Measurements from ENCODE around the gene PLIN1.
A peak's percentile ranks its signal among the peaks of the same experiment; 100 is the strongest.

The PLIN1 gene

GRCh38 chr15:89628806-89629715, 50.1 kb downstream of the PLIN1 start:
- H3K36me3 Mint-ChIP-seq, result peaks cover 11% of the 10 kb centered on the region
- H3K9me3 Mint-ChIP-seq, result no peaks in the 10 kb centered on the region
- H3K4me1 Mint-ChIP-seq, result peaks cover 5% of the 10 kb centered on the region
- peak; percentile 31 for ATAC-seq
- peak overlapping the region; percentile 51 for H3K27ac Mint-ChIP-seq
- H3K27me3 Mint-ChIP-seq, result no peaks in the 10 kb centered on the region
- no peak overlapping the region for H3K4me3 Mint-ChIP-seq

DNA sequence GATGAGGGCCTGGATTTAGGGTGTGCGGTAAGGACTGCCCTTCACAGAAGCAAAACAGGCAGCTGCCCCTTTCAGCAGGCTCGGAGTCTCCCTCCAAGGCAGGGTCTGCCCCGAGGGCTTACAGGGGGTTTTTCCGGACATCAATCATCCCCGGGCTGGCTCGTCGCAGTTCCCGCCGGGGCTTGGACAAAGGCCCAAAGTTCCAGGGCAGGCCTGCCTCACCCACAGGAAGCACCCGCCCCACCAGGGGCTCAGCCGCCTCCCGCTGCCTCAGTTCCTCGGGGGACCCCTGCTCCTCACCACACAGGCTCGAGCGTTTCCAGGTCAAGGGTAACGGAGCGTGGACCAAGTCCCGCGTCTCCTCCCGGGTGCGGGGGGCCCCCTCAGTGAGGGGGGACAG, 50.9 kb downstream of the PLIN1 start:
- H3K9me3 Mint-ChIP-seq, result no peaks in the 10 kb centered on the region
- peak overlapping the region; percentile 51 for H3K27ac Mint-ChIP-seq
- no peaks in the 10 kb centered on the region for H3K27me3 Mint-ChIP-seq
- no peak overlapping the region for H3K4me3 Mint-ChIP-seq
- no peak for ATAC-seq
- peaks cover 14% of the 10 kb centered on the region for H3K36me3 Mint-ChIP-seq
- H3K4me1 Mint-ChIP-seq, result peaks cover 5% of the 10 kb centered on the region

GRCh38 chr15:89627256-89627970, 51.8 kb downstream of the PLIN1 start:
- no peaks in the 10 kb centered on the region for H3K27me3 Mint-ChIP-seq
- no peak overlapping the region for H3K27ac Mint-ChIP-seq
- H3K4me1 Mint-ChIP-seq, result peaks cover 5% of the 10 kb centered on the region
- no peaks in the 10 kb centered on the region for H3K9me3 Mint-ChIP-seq
- ATAC-seq, result no peak
- no peak overlapping the region for H3K4me3 Mint-ChIP-seq
- H3K36me3 Mint-ChIP-seq, result peaks cover 14% of the 10 kb centered on the region

GRCh38 chr15:89625716-89626115, 53.5 kb downstream of the PLIN1 start:
- H3K9me3 Mint-ChIP-seq, result no peaks in the 10 kb centered on the region

GRCh38 chr15:89623165-89623564, 56.0 kb downstream of the PLIN1 start:
- Mint-ChIP-seq H3K27ac (no peak overlapping the region), H3K27me3 (no peaks in the 10 kb centered on the region), H3K4me3 (no peak overlapping the region), H3K36me3 (peaks cover 8% of the 10 kb centered on the region), H3K4me1 (no peaks in the 10 kb centered on the region), H3K9me3 (no peaks in the 10 kb centered on the region)
- ATAC-seq, result no peak

More at GRCh38 chr15:89625716-89626115, 53.5 kb downstream of the PLIN1 start:
- Mint-ChIP-seq H3K4me1 (peaks cover 5% of the 10 kb centered on the region), H3K27ac (no peak overlapping the region), H3K4me3 (no peak overlapping the region), H3K27me3 (no peaks in the 10 kb centered on the region), H3K36me3 (peaks cover 14% of the 10 kb centered on the region)
- no peak for ATAC-seq

DNA sequence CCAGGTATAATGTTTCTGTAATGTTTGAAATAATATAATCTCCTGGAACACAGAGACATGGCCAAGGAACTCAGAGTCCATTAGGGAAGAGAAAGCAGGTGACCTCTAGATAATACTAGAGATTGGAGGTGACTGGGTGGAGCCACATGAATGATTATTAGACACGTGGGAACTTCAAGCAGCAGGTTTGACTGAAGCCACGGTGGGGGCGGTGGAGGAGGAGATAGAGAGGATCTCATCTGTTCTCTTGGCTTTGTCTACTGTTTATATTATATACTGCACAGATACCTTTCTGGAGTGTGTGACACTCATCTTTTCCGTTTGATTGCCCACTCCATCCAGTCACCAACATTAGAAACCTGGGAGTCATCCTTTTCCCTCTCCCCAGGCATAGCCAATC, 57.6 kb downstream of the PLIN1 start:
- no peak for ATAC-seq
- Mint-ChIP-seq H3K9me3 (no peaks in the 10 kb centered on the region), H3K4me3 (no peak overlapping the region), H3K36me3 (peaks cover 8% of the 10 kb centered on the region), H3K27me3 (no peaks in the 10 kb centered on the region), H3K27ac (no peak overlapping the region), H3K4me1 (no peaks in the 10 kb centered on the region)

DNA sequence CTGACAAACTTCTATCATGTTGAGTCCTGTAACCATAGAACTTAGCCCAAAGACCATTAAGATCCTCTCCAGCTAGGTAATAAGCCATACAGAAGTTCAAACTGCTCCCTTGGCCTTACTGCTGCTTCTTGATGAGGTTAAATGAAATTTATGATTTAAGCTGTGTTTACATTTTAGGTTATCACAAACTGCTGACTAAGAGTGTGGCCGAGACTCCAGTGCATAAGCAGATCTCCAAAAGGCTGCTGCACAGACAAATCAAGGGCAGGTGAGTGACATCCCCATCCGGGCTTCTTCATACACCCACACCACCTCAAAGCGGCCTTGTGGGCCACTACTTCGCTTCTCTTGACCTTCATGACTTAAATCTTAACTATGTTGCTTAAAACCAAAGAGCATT, 62.9 kb downstream of the PLIN1 start:
- H3K27me3 Mint-ChIP-seq, result no peaks in the 10 kb centered on the region
- H3K27ac Mint-ChIP-seq, result no peak overlapping the region
- H3K4me1 Mint-ChIP-seq, result no peaks in the 10 kb centered on the region
- H3K4me3 Mint-ChIP-seq, result no peak overlapping the region
- ATAC-seq, result no peak
- H3K9me3 Mint-ChIP-seq, result peaks cover 20% of the 10 kb centered on the region
- H3K36me3 Mint-ChIP-seq, result peaks cover 24% of the 10 kb centered on the region

- no peak overlapping the region for H3K4me3 Mint-ChIP-seq
- H3K4me1 Mint-ChIP-seq, result no peaks in the 10 kb centered on the region
- peaks cover 23% of the 10 kb centered on the region for H3K9me3 Mint-ChIP-seq
- no peaks in the 10 kb centered on the region for H3K27me3 Mint-ChIP-seq
- H3K27ac Mint-ChIP-seq, result no peak overlapping the region
- ATAC-seq, result no peak
- peaks cover 31% of the 10 kb centered on the region for H3K36me3 Mint-ChIP-seq
These were observed 64.0 kb downstream of the PLIN1 start for GRCh38 chr15:89615135-89615534.
